Activated B cell treated with CpG ODN at 0.5 μM for 24 hours (primary cell): ENCODE data around the gene DNAH7. TPM values are rescaled to one million over a fixed set of nuclear protein-coding genes. Genes with fewer than 3 reads are reported as not detected.

Experiments
- ATAC-seq: fragments of 200-7000 bp; cut with Tn5 transposase; one replicate; pipeline ENCODE4 v1.10.0; 2021; ENCODE audit warnings: low read depth, mild to moderate bottlenecking, moderate library complexity
- CTCF ChIA-PET: fragments of 350-600 bp; sonication (Branson Sonifier 250); formaldehyde crosslinking; loops from one replicate; lab custom pipeline; 2021; ENCODE audit warnings: antibody characterized with exemption; lab: Charles Lee
- POLR2A ChIA-PET: fragments of 350-600 bp; sonication (Branson Sonifier 250); formaldehyde crosslinking; loops from one replicate; lab custom pipeline; 2021; ENCODE audit warnings: antibody characterized with exemption; lab: Charles Lee
- DNase-seq: peaks from one replicate; pipeline ENCODE4 v3.0.0; 2022
- H3K27ac Mint-ChIP-seq: one replicate; pipeline ENCODE4 v1.8.0; 2020; ENCODE audit warnings: mixed read lengths
- H3K27me3 Mint-ChIP-seq: one replicate; pipeline ENCODE4 v1.8.0; 2021; ENCODE audit warnings: mixed read lengths
- H3K36me3 Mint-ChIP-seq: one replicate; pipeline ENCODE4 v1.8.0; 2021; ENCODE audit warnings: low read depth, mixed read lengths
- H3K4me1 Mint-ChIP-seq: one replicate; pipeline ENCODE4 v1.8.0; 2021; ENCODE audit warnings: mixed read lengths
- H3K4me3 Mint-ChIP-seq: one replicate; pipeline ENCODE4 v1.8.0; 2020; ENCODE audit warnings: mild to moderate bottlenecking, mixed read lengths
- H3K9me3 Mint-ChIP-seq: one replicate; pipeline ENCODE4 v1.8.0; 2020; ENCODE audit warnings: mixed read lengths
- intact Hi-C: fragments of 100-400 bp; cut with micrococcal nuclease; formaldehyde crosslinking; loops from one replicate; pipeline ENCODE4 v1.15.1; 2024
- total RNA-seq: library from RNA; stranded (reverse); gene quantifications from 2 replicates; pipeline ENCODE4 v1.2.3, GENCODE V29; 2022
- TF ChIP-seq, protein P1 (sequence below): fragments of 200-600 bp; IDR thresholded peaks from one replicate; pipeline ENCODE4 v1.8.0; 2022; ENCODE audit warnings: antibody characterized with exemption, mild to moderate bottlenecking

DNAH7 gene
- total RNA-seq, 1 donor from 2014 or later: 0.29 TPM

DNA sequence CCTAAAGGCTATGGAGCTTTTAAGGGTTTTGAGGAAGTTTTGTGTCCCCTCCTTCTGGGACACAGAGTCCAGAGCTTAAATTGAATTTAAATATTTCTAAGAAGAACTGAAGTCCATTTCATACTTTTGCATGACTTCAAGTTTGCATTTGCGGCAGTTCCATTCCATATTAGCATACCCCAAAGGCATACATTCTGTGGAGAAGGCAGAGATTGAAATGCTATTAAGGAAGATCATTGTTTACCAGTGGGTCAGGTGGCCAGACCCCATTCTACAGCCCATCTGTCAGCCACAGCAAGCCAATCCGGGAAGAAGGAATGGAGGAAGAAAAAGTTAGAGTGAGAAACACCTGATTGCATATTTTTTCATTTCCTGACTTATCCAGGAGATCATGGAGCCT is 75.0 kb downstream of the DNAH7 start:
- no peak overlapping the region for H3K4me3 Mint-ChIP-seq
- no peak for DNase-seq
- H3K27me3 Mint-ChIP-seq: peaks cover 9% of the 10 kb centered on the region
- ChIA-PET POLR2A (no interaction called here), CTCF (no interaction called here)
- TF ChIP-seq, protein P1, sequence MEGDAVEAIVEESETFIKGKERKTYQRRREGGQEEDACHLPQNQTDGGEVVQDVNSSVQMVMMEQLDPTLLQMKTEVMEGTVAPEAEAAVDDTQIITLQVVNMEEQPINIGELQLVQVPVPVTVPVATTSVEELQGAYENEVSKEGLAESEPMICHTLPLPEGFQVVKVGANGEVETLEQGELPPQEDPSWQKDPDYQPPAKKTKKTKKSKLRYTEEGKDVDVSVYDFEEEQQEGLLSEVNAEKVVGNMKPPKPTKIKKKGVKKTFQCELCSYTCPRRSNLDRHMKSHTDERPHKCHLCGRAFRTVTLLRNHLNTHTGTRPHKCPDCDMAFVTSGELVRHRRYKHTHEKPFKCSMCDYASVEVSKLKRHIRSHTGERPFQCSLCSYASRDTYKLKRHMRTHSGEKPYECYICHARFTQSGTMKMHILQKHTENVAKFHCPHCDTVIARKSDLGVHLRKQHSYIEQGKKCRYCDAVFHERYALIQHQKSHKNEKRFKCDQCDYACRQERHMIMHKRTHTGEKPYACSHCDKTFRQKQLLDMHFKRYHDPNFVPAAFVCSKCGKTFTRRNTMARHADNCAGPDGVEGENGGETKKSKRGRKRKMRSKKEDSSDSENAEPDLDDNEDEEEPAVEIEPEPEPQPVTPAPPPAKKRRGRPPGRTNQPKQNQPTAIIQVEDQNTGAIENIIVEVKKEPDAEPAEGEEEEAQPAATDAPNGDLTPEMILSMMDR: no peak
- H3K9me3 Mint-ChIP-seq: no peaks in the 10 kb centered on the region
- no peaks in the 10 kb centered on the region for H3K4me1 Mint-ChIP-seq
- no peak overlapping the region for H3K27ac Mint-ChIP-seq
- no peaks in the 10 kb centered on the region for H3K36me3 Mint-ChIP-seq
- intact Hi-C loops: no loop called here
- no peak for ATAC-seq

DNA sequence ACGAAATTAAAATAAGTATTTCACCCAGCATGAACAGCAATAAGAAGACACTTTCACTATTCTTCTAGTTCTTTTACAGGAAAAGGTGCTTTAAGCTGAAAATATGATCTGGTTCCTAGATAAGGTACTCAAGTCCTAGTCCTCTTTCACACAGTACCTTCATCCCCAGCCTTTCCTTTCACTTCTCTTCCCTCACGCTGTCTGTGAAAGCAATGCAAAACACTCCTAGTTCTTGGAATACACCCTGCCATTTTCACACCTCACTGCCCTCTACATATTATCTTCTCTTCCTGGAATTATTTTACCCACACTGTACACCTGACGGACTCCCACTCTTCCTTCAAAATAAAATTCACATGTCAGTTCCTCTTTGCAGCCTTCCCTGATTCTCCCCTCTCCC is 82.9 kb downstream of the DNAH7 start:
- TF ChIP-seq, protein P1: no peak
- POLR2A ChIA-PET: no interaction called here
- ATAC-seq (no peak), DNase-seq (no peak)
- Mint-ChIP-seq H3K36me3 (no peaks in the 10 kb centered on the region), H3K4me1 (no peaks in the 10 kb centered on the region), H3K27ac (no peak overlapping the region), H3K27me3 (peaks cover 1% of the 10 kb centered on the region), H3K4me3 (no peak overlapping the region), H3K9me3 (peaks cover under 1% of the 10 kb centered on the region)
- CTCF ChIA-PET: no interaction called here
- intact Hi-C loops: no loop called here

DNA sequence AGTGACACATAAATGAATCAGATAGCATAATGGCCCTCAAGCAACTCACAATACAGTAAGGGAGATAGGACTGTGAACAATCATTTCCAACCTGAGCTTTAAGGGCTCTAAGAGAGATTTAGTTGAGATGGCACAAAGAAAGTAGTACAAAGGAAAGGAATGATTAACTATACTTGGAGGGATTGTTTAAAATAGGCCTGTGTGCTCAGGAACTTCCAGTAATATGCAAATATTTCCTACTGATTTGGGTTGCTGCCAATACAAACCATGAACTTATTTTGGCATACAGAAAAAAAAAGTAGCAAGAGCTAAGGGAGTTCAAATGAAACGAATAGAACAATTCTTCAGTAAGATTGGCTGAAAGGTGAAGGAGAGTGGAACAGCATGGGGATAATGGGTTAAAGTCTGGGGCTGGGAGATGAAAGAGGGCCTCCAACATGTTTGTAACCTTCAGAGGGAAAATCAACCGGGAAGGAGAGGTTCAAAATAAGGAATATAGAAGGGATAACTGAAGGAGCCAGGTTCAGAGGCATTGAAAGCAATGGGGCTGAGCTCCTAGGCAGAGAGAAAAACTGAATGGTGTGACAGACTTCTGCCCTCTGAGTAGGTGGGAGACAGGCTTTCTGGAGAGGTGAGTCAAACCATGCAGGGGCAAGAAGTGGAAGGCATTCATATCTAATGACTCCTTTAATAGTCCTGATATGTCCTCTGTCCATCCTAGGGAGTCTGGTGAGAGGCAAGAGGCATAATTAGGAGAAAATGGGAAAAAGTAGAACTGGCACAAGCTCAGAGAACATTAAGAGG is 83.5 kb downstream of the DNAH7 start:
- no peak overlapping the region for H3K27ac Mint-ChIP-seq
- CTCF ChIA-PET: no interaction called here
- no peak overlapping the region for H3K4me3 Mint-ChIP-seq
- peaks cover 1% of the 10 kb centered on the region for H3K27me3 Mint-ChIP-seq
- DNase-seq (no peak), ATAC-seq (no peak)
- TF ChIP-seq, protein P1: no peak
- POLR2A ChIA-PET: no interaction called here
- H3K4me1 Mint-ChIP-seq: no peaks in the 10 kb centered on the region
- H3K9me3 Mint-ChIP-seq: peaks cover 4% of the 10 kb centered on the region
- H3K36me3 Mint-ChIP-seq: no peaks in the 10 kb centered on the region
- intact Hi-C loops: no loop called here

DNA sequence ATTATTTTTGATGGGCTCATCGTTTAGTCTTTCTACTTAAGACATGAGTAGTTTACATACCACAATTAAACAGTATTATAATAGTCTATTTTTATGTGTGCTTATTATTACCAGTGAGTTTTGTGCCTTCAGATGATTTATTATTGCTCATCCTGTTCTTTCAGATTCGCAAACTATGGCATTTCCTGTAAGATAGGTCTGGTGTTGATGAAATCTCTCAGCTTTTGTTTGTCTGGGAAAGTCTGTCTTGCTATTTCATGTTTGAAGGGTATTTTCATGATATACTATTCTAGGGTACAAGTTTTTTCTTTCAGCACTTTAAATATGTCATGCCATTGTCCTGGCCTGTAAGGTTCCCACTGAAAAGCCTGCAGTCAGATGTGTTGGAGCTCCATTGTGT is 101.3 kb downstream of the DNAH7 start:
- CTCF ChIA-PET: no interaction called here

DNA sequence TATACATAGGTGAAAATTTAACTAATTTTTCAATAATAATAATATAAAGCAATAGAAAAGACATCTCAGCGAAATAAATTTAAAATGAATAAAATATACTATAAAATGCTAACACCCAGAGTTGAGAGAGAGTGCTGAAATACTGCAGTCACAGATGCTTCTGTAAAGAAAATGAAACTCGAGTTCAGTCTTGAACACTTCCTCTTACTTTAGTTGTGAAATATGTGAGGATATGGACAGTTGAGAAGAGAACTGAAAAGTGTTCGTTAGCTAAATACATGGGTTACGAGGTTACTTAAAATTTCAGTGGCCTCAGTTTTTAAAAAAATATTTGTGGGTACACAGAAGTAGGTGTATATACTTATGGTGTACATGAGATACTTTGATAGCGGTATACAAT is 106.8 kb downstream of the DNAH7 start:
- no peak for ATAC-seq
- DNase-seq: no peak
- H3K4me3 Mint-ChIP-seq: no peak overlapping the region
- H3K4me1 Mint-ChIP-seq: no peaks in the 10 kb centered on the region
- TF ChIP-seq, protein P1: no peak
- intact Hi-C loops: no loop called here
- POLR2A ChIA-PET: no interaction called here
- no peaks in the 10 kb centered on the region for H3K36me3 Mint-ChIP-seq
- H3K9me3 Mint-ChIP-seq: no peaks in the 10 kb centered on the region
- H3K27ac Mint-ChIP-seq: no peak overlapping the region
- CTCF ChIA-PET: no interaction called here
- peaks cover 7% of the 10 kb centered on the region for H3K27me3 Mint-ChIP-seq

More for the DNA sequence above, 101.3 kb downstream of the DNAH7 start:
- TF ChIP-seq, protein P1: no peak
- H3K36me3 Mint-ChIP-seq: no peaks in the 10 kb centered on the region
- H3K27me3 Mint-ChIP-seq: peaks cover 6% of the 10 kb centered on the region
- no peak overlapping the region for H3K4me3 Mint-ChIP-seq
- POLR2A ChIA-PET: no interaction called here
- no peak overlapping the region for H3K27ac Mint-ChIP-seq
- no peak for ATAC-seq
- H3K9me3 Mint-ChIP-seq: no peaks in the 10 kb centered on the region
- no peaks in the 10 kb centered on the region for H3K4me1 Mint-ChIP-seq
- DNase-seq: no peak
- intact Hi-C loops: no loop called here
